Loucy (cell line): ENCODE measurements around the gene SMTN.

ENCODE experiments used
- CTCF ChIP-seq: fragments of 200-600 bp; sonication (generic); conservative IDR thresholded peaks from 2 replicates; pipeline ENCODE4 v1.5.1; 2014; ENCODE audit warnings: mild to moderate bottlenecking, antibody characterized with exemption, low read length
- EZH2phosphoT487 ChIP-seq: fragments of 200-600 bp; IDR thresholded peaks from 2 replicates; pipeline ENCODE4 v1.6.1; 2018; ENCODE audit warnings: antibody characterized with exemption, mild to moderate bottlenecking, moderate library complexity, borderline replicate concordance

GRCh38 chr22:31122196-31122531 lies 41.0 kb downstream of the SMTN start:
- no peak for TF ChIP-seq CTCF
- TF ChIP-seq EZH2phosphoT487 = no peak
